ENCODE data around the gene GSG1L. TPM values are rescaled to one million over a fixed set of nuclear protein-coding genes. Genes with fewer than 3 reads are reported as not detected.

Gene GSG1L
- total RNA-seq, 2 experiments from 2014 or later = not detected

DNA sequence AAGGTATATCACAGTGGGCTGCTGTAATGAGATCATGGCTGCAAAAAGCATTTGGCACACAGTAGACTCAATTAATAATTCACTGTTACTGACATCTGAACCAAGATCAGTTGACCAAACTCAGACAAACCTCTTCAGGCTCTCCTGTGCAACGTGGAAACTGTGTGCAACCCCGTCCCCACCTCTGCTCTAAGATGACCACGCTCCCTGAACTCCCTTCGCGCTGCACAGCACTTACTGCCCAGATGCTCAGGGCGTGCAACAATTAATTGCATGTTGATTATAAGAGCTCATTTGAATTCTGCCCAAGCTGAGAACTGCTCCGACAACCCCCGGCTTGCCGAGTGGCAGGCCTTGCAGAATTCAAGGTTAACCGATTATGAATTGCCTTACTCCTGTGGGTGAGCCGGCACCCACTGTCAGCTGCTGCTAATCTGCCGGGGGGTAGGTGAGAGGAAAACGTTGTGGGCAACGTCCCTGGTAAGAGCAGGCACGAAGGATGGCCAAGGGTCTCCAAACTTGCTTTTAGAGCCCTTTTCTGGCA lies 1.3 kb upstream of the GSG1L start:
- Mint-ChIP-seq H3K4me1 (no peaks in the 10 kb centered on the region), H3K36me3 (no peaks in the 10 kb centered on the region)

DNA sequence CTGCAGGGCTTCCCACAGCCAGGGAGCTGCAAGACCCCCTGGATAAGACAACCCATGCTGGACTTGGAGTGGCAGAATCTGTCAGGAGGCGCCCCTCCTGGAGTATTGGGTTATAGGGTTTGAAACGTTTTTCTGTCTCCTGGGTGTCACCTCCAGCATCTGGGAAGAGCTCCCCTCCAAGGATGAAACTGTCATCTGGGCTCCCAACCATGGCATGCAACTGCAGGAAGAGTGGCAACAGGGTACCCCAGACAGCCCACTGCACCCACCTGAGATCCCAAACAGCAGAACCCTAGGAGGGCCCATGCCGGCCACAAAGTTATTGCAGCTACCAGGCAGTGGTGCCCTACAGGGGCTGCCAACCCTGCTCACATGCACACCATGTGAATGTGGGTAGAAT lies 636 bp upstream of the GSG1L start:
- no peak overlapping the region for H3K27ac Mint-ChIP-seq
- no peaks in the 10 kb centered on the region for H3K9me3 Mint-ChIP-seq
- no peak for ATAC-seq (ENCODE audit: low read depth)
- H3K4me1 Mint-ChIP-seq = no peaks in the 10 kb centered on the region
- no peak for DNase-seq
- POLR2A ChIA-PET = no interaction called here
- H3K36me3 Mint-ChIP-seq = no peaks in the 10 kb centered on the region
- H3K4me3 Mint-ChIP-seq = no peak overlapping the region
- H3K27me3 Mint-ChIP-seq = peaks cover 62% of the 10 kb centered on the region

More for the DNA sequence above, 1.3 kb upstream of the GSG1L start:
- H3K4me3 Mint-ChIP-seq = no peak overlapping the region
- no peaks in the 10 kb centered on the region for H3K9me3 Mint-ChIP-seq
- no peak overlapping the region for H3K27ac Mint-ChIP-seq
- no peak for DNase-seq
- H3K27me3 Mint-ChIP-seq = peaks cover 56% of the 10 kb centered on the region
- POLR2A ChIA-PET = no interaction called here
- ATAC-seq (ENCODE audit: low read depth) = no peak

DNA sequence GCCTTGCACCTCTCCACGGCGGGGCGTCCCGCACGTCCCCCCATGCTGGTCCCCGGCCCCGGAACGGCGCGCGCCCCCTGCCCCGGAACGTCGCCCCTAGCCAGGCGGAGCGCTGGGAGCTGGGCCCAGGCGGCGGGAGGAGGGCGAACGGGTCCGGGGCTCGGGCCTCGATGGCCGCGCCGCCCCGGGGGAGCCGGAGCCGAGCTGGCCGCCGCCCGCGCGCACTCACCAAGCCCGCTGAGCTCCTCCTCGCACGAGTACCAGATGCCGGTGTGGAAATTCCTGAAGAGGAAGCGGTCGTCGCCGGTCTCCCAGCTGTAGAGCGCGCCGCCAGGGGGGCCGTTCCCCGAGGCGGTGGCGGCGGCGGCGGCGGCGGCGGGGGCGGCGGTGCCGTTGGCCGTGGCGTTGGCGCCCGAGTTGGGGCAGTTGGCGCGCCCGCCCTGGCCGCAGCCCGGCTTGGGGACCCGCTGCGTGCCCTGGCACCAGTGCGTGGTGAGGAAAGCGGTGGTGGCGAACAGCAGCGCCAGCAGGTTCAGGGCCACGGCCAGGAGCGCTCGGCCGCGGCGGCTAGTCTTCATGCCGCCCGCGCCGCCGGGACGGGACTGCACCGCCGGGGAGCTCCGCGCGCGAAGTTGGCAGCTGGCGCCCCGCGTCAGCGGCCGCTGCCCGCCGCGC lies 530 bp downstream of the GSG1L start:
- POLR2A ChIA-PET = no interaction called here
- Mint-ChIP-seq H3K4me3 (no peak overlapping the region), H3K4me1 (no peaks in the 10 kb centered on the region), H3K27me3 (peaks cover 64% of the 10 kb centered on the region), H3K36me3 (no peaks in the 10 kb centered on the region), H3K9me3 (no peaks in the 10 kb centered on the region), H3K27ac (no peak overlapping the region)
- ATAC-seq (ENCODE audit: low read depth) (peak; percentile 31), DNase-seq (peak; percentile 46)

DNA sequence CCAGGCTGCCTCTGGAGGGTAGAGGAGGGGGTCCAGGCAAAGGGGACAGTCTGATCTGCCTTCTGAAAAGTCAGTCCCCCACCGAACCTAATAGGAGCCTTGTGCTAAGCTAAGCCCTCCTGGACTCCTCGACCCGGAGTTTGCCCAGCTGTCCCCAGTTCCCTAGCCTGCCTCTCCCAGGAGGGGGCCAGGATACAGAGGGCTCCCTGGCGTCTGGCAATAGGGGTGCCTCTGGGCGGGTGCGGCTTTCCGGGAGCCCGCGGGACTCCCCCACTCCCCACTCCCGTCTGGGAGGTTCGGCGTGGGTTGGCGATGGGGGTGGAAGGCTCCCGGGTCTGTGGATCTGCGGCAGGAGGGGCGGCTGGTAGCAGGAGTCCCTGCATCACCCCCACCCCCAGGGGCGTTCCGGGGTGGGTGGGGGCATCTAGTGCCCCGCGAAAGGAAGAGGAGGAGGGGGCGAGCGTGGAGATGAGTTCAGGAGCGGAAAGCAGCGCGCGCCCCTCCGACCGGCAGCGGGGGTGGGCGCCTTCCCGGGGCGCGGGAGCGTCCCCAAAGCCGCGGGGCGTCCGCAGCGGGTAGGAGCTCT lies 1.2 kb downstream of the GSG1L start:
- ATAC-seq (ENCODE audit: low read depth) (no peak), DNase-seq (no peak)
- H3K9me3 Mint-ChIP-seq = no peaks in the 10 kb centered on the region
- H3K4me1 Mint-ChIP-seq = no peaks in the 10 kb centered on the region
- no peaks in the 10 kb centered on the region for H3K36me3 Mint-ChIP-seq
- H3K27ac Mint-ChIP-seq = no peak overlapping the region
- H3K27me3 Mint-ChIP-seq = peaks cover 59% of the 10 kb centered on the region
- H3K4me3 Mint-ChIP-seq = peak overlapping the region; percentile 32
- POLR2A ChIA-PET = no interaction called here

DNA sequence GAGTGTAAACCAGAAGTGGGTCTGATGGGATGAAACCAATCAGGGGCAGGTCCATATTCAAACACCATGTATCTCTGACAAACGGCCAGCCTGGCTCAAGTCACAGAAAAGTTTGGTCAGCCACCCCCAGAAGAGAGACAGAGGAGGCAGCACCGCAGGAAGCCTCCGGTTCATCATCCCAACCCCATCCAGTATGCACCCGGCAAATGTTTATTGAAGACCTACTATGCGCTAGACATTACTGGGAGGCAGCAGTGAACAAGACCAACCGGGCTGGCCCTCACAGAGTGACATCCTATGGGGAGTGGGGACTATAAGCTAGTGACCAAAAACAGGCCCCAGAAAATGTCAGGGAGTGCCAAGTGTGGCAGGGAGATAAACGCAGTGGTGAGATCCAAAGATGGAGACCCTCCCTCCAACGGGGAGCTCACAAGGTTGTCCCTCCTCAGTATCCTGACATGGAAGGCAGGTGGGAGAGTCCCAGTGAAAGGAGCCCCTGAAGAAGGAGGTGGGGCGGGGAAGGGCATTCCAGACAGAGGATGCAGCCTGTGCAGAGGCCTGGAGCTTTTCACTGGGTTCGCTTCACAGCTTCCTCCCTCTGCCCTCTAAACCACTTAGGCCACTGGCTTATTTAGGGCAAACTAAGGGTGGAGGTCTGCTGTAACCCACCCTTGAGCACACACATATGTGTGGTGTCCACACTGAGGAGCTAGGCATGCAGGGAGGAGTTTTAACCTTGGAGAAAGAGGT lies 2.0 kb downstream of the GSG1L start:
- no peak overlapping the region for H3K27ac Mint-ChIP-seq
- no peaks in the 10 kb centered on the region for H3K36me3 Mint-ChIP-seq
- H3K4me3 Mint-ChIP-seq = no peak overlapping the region
- H3K9me3 Mint-ChIP-seq = no peaks in the 10 kb centered on the region
- ATAC-seq (ENCODE audit: low read depth) (no peak), DNase-seq (no peak)
- POLR2A ChIA-PET = no interaction called here
- no peaks in the 10 kb centered on the region for H3K4me1 Mint-ChIP-seq
- peaks cover 62% of the 10 kb centered on the region for H3K27me3 Mint-ChIP-seq

DNA sequence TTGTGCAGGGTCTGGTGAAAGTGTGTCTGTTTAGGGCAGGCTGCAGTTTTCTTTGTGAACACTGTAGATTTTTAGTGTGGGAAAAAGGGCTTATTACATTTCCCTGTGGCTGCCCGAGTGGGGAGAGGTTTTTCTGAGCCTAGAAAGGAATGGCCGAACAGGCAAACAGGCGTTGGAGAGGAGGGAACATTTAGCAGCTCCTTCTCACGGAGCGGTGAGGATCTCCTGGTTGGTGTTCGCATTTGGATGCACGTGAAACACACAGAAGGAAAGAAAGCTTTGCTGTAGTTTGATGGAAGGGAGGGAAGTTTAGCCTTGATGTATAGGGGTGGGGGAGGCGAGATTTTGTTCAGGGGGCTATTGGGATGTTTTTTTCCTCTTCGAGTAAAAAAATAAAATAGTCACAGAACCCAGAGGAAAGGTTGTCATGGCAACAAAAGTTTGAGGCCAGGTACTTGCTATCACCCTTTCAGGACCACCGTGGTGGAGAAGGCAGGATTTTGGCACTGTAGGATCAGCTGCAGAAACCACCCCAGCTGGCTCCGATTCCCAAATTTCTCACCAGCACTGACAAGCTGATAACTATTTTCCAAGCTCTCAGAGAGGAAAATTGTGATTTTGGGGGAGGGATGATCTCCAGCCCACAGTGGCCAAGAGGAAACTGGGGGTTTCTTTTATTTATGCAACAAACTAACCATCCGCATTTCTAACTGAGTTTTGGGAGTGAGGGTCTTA lies 3.5 kb downstream of the GSG1L start:
- H3K27ac Mint-ChIP-seq = no peak overlapping the region
- DNase-seq (no peak), ATAC-seq (ENCODE audit: low read depth) (no peak)
- no peak overlapping the region for H3K4me3 Mint-ChIP-seq
- no peaks in the 10 kb centered on the region for H3K9me3 Mint-ChIP-seq
- peaks cover 53% of the 10 kb centered on the region for H3K27me3 Mint-ChIP-seq
- H3K36me3 Mint-ChIP-seq = no peaks in the 10 kb centered on the region
- POLR2A ChIA-PET = no interaction called here
- no peaks in the 10 kb centered on the region for H3K4me1 Mint-ChIP-seq

DNA sequence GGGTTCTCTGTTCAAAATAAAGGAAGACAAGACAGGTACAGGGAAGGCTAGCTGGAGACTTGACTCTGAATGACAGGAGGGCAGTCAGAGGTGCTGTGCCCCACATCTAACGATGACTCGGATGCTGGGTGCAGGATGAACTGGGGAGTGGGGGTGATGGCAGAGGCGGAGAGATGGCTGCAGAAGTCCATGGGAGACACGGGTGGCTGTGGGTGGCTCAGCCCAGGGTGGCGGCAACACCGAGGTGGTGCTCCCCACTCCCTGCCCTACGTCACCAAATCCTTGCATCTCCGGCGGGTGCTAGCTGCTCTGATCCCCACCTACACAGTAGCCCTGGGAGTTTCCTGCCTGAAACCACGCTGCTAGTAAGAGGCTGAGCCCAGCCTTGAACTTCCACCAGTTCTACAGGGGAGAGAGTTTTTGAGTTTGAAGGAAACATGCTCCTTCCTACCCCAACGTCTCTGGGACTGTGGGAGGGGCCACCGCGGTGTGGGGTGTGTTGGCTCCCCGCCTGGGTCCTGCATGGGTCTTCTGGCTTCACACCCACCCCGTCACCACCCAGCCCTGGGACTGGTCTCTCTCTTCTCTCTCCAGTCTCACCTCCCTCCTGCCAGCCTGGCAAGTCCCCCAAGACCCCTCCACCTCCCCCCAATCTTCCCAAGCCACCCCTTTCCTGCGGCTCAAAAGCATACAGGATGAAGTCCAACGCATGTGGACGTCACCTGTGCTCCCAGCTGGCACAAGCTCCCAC lies 4.5 kb downstream of the GSG1L start:
- ATAC-seq (ENCODE audit: low read depth) (no peak), DNase-seq (no peak)
- POLR2A ChIA-PET = no interaction called here
- H3K27ac Mint-ChIP-seq = no peak overlapping the region
- H3K36me3 Mint-ChIP-seq = no peaks in the 10 kb centered on the region
- H3K9me3 Mint-ChIP-seq = no peaks in the 10 kb centered on the region
- no peak overlapping the region for H3K4me3 Mint-ChIP-seq
- peaks cover 47% of the 10 kb centered on the region for H3K27me3 Mint-ChIP-seq
- no peaks in the 10 kb centered on the region for H3K4me1 Mint-ChIP-seq

DNA sequence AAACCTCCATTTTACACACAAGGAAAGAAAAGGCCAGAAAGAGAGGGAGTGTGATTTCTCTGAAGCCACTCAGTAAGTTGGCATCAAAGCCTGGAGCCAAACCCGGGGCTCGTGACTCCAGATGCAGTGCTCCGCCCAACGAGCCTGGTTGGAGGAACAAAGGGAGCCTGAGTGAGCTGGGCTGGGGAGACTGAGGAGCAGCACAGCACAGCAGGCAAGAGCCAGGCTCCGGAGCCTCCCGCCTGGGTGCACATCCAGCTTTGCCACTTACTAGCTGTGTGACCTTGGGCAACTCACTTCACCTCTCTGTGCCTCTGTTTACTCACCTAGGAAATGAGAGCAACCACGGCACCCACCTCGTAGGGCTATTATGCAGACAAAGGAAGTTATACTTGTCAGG lies 5.6 kb downstream of the GSG1L start:
- H3K27ac Mint-ChIP-seq = no peak overlapping the region

DNA sequence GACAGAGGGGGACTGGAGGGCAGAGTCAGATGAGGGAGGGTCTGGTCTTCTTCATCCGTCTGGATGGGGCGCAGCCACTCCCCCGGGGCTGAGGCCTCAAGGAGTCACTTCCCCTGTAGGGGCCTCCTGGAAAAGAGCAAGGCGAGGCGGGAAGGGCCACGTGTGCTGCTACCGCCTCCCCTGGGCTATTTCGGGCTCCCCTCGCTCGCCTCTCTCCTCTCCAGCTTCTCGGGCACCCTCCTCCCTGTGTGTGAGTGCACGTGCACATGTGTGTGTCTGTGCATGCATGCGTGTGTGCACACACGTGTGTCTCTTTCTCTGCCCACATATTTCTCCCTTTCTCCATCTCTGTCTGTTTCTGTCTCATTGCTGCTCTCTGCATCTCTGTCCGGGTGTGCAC lies 10.1 kb downstream of the GSG1L start:
- H3K27ac Mint-ChIP-seq = peak overlapping the region; percentile 12
- H3K9me3 Mint-ChIP-seq = peaks cover 4% of the 10 kb centered on the region
- H3K4me3 Mint-ChIP-seq = no peak overlapping the region
- no peaks in the 10 kb centered on the region for H3K4me1 Mint-ChIP-seq
- ATAC-seq (ENCODE audit: low read depth) = no peak
- POLR2A ChIA-PET = no interaction called here
- peaks cover 18% of the 10 kb centered on the region for H3K27me3 Mint-ChIP-seq
- no peaks in the 10 kb centered on the region for H3K36me3 Mint-ChIP-seq
- no peak for DNase-seq

More for the DNA sequence above, 5.6 kb downstream of the GSG1L start:
- DNase-seq (no peak), ATAC-seq (ENCODE audit: low read depth) (no peak)
- Mint-ChIP-seq H3K4me1 (no peaks in the 10 kb centered on the region), H3K4me3 (no peak overlapping the region), H3K27me3 (peaks cover 49% of the 10 kb centered on the region), H3K36me3 (no peaks in the 10 kb centered on the region), H3K9me3 (no peaks in the 10 kb centered on the region)
- POLR2A ChIA-PET = no interaction called here

DNA sequence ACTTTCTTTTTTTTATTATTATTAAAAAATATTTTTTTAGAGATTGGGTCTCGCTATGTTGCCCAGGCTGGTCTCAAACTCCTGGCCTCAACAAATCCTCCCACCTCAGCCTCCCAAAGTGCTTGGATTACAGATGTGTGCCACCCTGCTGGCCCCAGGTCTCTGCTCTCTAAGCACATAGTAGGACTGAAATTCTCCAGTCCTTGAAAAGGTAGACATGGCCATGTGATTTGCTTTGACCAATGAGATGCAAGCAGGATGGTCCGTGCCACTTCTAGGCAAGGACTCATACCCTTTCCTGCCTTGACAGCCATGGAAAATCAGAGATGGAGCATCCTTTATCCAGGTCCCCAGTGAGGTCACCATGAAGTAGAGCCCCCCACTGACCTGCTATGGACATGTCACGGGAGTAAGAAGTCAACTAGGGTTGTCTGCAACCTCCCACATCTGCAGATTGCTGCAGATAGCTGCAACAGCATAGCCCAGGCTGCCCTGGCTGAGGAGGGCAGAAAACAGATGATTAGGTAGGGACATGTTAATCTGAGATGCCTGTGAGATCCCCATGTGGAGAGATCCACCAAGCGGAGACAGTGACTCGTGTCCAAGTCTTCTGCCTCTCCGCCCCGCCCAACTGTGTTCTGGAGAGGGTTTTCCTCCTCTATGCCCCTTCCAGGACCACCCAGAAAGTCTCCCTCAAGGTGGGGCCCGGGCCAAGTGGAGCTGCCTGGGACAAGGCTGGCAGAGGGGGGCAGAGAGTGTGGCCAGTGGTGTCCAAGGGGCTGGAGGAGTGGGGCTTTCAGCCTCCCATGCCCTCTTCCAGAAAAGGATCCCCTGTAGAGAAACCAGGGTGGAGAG lies 11.0 kb downstream of the GSG1L start:
- no peak overlapping the region for H3K4me3 Mint-ChIP-seq
- H3K4me1 Mint-ChIP-seq = no peaks in the 10 kb centered on the region
- H3K36me3 Mint-ChIP-seq = no peaks in the 10 kb centered on the region
- peaks cover 4% of the 10 kb centered on the region for H3K9me3 Mint-ChIP-seq
- POLR2A ChIA-PET = no interaction called here
- no peak for DNase-seq
- peaks cover 18% of the 10 kb centered on the region for H3K27me3 Mint-ChIP-seq
- no peak for ATAC-seq (ENCODE audit: low read depth)
- H3K27ac Mint-ChIP-seq = no peak overlapping the region

DNA sequence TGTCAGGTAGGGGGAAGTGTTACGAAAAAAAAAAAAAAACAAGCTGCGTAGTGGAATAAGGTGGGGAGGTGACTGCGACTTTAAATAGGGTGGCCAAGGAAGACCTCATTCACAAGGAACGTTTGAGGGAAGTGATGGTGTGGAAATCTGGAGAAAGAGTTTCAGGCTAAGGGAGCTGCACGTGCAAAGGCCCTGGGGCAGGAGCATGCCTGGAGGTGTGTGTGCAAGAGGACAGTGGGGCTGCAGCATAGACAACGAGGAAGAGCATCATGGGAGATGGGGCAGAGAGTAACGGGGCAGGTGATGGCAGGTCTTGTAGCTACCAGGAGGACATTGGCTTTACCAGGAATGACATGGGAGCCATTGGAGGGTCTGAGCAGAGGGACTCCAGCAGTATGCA lies 12.0 kb downstream of the GSG1L start:
- no peak overlapping the region for H3K4me3 Mint-ChIP-seq
- DNase-seq (no peak), ATAC-seq (ENCODE audit: low read depth) (no peak)
- no peak overlapping the region for H3K27ac Mint-ChIP-seq
- peaks cover 8% of the 10 kb centered on the region for H3K9me3 Mint-ChIP-seq
- no peaks in the 10 kb centered on the region for H3K4me1 Mint-ChIP-seq
- H3K27me3 Mint-ChIP-seq = peaks cover 18% of the 10 kb centered on the region
- no peaks in the 10 kb centered on the region for H3K36me3 Mint-ChIP-seq
- POLR2A ChIA-PET = no interaction called here

DNA sequence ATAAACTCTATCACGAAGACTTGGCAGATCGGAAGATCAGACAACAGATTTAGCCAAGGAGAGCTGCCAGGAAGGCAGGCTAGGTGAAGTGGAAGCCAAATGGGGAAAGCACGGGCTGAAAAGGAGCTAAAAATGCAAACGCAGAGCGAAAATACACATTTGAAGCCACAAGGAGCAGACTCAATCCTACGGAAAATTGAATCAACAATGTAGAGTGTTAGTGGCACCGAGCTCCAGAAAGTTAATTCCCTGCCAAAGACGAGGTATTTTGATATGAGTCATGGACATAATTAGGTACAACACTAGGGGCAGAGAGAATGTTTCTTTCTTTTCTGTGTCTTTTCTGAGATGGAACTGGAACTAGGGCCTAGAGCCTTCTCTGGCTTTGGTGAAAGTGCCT lies 20.7 kb downstream of the GSG1L start:
- POLR2A ChIA-PET = no interaction called here

More for the DNA sequence above, 20.7 kb downstream of the GSG1L start:
- ATAC-seq (ENCODE audit: low read depth) (no peak), DNase-seq (no peak)
- H3K36me3 Mint-ChIP-seq = no peaks in the 10 kb centered on the region
- peaks cover 8% of the 10 kb centered on the region for H3K27me3 Mint-ChIP-seq
- H3K4me1 Mint-ChIP-seq = no peaks in the 10 kb centered on the region
- no peak overlapping the region for H3K27ac Mint-ChIP-seq
- no peak overlapping the region for H3K4me3 Mint-ChIP-seq
- H3K9me3 Mint-ChIP-seq = peaks cover 4% of the 10 kb centered on the region
